NT2/D1 (cell line): ENCODE results near the gene IL11.
A peak's percentile ranks its signal among the peaks of the same experiment; 100 is the strongest.

ENCODE experiments used
- DNase-seq: peaks from one replicate; pipeline ENCODE4 v3.0.0-alpha.2; 2011; ENCODE audit warnings: low read depth, low spot score
- H3K27me3 ChIP-seq: 2 replicates; pipeline ENCODE4 v1.6.0; 2011; ENCODE audit warnings: mild to moderate bottlenecking; ENCODE audit not compliant: insufficient read length, insufficient read depth
- H3K36me3 ChIP-seq: 2 replicates; pipeline ENCODE4 v1.6.1; 2011; ENCODE audit warnings: mild to moderate bottlenecking, low read length, mixed read lengths; ENCODE audit not compliant: insufficient read depth, insufficient read length
- H3K4me1 ChIP-seq: 2 replicates; pipeline ENCODE4 v1.5.1; 2011; ENCODE audit not compliant: insufficient read depth, insufficient read length
- H3K4me3 ChIP-seq: 2 replicates; pipeline ENCODE4 v1.5.1; 2011; ENCODE audit warnings: low read depth; ENCODE audit not compliant: insufficient read length
- H3K9ac ChIP-seq: 2 replicates; pipeline ENCODE4 v1.6.0; 2011; ENCODE audit warnings: low read depth; ENCODE audit not compliant: insufficient read length
- H3K9me3 ChIP-seq: 2 replicates; pipeline ENCODE4 v1.5.1; 2011; ENCODE audit warnings: mild to moderate bottlenecking, low read length; ENCODE audit not compliant: insufficient read depth
- SUZ12 ChIP-seq: IDR thresholded peaks from 2 replicates; pipeline ENCODE4 v1.6.1; 2011; ENCODE audit not compliant: insufficient read length, insufficient read depth; ENCODE audit errors: extremely low read depth
- YY1 ChIP-seq: IDR thresholded peaks from 2 replicates; pipeline ENCODE4 v1.6.1; 2011; ENCODE audit not compliant: insufficient read length, insufficient read depth
- ZNF274 ChIP-seq: IDR thresholded peaks from 2 replicates; pipeline ENCODE4 v1.6.1; 2011; ENCODE audit warnings: mild to moderate bottlenecking, low read depth, low read length

Gene IL11

DNA sequence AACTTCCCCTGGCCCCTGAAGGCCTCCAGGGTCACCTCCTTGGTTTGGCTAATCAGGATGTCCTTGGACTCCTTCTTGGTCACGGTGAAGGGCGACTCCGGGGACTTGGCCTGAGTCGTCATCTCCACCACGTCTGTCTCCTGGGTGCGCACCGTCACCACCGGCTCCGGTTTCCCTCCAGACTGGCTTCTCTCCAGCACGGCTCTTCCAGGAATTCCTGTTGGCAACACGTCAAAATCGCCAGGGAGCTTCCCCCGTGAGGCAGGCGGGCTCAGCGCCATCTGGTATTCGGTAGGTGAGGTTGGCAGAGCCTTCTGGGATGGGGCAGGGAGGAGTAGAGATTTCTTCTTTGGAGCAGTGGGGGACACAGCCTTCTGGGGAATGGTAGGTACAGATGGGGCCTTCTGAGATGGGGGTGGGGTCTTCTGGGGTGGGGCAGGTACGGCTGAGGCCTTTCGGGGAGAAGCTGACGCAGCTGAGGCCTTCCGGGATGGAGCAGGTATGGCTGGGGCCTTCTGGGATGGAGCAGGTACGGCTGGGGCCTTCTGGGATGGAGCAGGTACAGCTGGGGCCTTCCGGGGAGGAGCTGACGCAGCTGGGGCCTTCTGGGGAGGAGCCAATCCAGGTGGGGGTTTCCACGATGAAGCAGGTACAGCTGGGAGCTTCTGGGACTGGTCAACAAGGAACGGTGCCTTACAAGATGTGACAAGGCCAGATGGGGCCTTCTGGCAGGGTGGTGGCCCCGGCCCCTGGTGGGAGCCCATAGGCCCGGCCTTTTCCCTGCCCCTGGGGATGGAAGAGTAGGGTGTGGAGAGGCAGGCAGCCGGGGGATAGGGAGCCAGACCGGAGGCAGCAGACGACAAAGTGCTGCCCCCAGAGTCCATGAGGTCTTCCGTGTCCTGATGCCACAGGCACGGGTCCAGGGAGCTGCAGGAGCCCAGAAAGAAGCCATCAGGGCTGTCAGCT, 11.0 kb downstream of the IL11 start:
- no peak overlapping the region for H3K9ac ChIP-seq
- no peak overlapping the region for H3K4me3 ChIP-seq
- H3K36me3 ChIP-seq, result no peaks in the 10 kb centered on the region
- TF ChIP-seq SUZ12, result no peak
- no peak for TF ChIP-seq YY1
- TF ChIP-seq ZNF274, result no peak
- no peaks in the 10 kb centered on the region for H3K9me3 ChIP-seq
- H3K27me3 ChIP-seq, result peaks cover 31% of the 10 kb centered on the region
- peaks cover 3% of the 10 kb centered on the region for H3K4me1 ChIP-seq
- DNase-seq, result no peak

DNA sequence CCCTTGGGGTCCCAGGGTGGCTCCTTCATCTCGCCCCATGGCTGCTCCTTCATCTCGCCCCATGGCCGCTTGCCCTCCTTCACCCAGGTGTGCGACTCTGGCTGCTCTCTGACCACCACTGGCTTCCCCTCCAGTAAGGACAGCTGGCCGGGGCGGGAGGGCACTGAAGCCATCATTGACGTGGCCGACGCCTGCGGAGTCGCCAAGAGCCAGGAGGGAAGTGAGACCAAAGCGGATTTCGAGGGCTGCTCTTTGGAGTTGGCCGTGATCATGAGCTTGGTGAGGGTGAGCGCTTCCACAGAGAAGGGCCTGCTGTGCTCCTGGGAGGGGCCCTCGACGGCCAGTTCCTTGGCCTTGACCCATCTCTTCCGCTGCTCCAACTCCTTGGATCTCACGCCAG, 11.8 kb downstream of the IL11 start:
- no peak overlapping the region for H3K9ac ChIP-seq
- peaks cover 35% of the 10 kb centered on the region for H3K27me3 ChIP-seq
- no peak overlapping the region for H3K4me3 ChIP-seq
- no peak for DNase-seq
- H3K36me3 ChIP-seq, result no peaks in the 10 kb centered on the region
- no peak for TF ChIP-seq SUZ12
- no peaks in the 10 kb centered on the region for H3K9me3 ChIP-seq
- H3K4me1 ChIP-seq, result no peaks in the 10 kb centered on the region

DNA sequence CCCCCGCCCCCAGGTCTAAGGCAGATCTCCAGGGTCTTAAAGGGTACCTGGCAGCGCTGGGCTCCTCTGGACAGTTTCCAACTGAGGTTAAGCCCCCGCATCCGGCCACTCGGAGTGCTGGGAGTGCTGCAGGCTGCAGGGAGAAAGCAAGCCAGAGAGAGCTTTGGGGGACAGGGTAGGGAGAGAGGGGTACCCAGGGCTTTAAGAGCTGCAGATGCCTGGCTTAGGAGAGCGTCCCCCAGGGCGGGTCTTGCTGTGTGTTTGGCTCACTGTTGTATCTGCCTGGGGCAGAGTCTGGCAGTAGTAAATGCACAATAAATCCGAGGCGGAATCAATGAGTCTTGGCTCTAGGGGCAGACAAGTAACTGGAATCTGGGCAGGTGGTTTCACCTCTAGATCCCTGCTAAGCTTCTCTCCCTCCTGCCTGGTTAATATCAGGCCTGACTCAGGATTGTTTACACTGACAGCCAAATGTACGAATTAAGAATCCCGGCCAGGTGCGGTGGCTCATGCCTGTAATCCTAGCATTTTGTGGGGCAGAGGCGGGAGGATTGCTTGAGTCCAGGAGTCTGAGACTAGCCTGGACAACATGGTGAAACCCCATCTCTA, 14.9 kb downstream of the IL11 start:
- H3K4me1 ChIP-seq, result peaks cover 8% of the 10 kb centered on the region
- peak overlapping the region; percentile 32 for H3K9ac ChIP-seq
- no peaks in the 10 kb centered on the region for H3K9me3 ChIP-seq
- H3K27me3 ChIP-seq, result peaks cover 59% of the 10 kb centered on the region
- no peak for DNase-seq
- TF ChIP-seq SUZ12, result no peak
- no peak for TF ChIP-seq YY1
- no peak for TF ChIP-seq ZNF274
- no peak overlapping the region for H3K4me3 ChIP-seq
- H3K36me3 ChIP-seq, result no peaks in the 10 kb centered on the region

DNA sequence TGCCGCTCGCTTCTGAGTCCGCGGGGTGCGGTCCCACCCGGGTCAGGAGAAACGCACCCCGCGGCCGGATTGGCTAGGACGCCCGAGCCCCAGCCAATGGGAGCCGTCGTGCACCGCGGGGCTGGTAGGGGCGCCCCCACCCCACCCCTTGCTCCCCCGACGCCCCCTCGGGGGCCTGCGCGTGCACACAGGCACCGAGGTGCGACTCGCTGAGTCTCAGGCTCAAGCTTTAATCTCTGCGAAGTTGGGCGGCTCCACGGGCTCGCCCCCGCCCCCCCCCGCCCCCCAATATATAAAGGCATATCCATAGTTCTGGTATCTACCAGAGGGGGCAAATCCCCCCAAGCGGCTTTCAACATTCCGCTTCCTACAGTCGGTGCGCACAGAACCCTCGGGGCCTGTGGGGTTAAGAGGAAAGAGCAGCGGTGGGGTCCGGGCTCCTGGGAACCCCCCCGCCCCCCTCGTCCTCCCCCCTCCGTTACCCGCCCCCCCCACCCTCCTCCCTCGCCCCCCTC, 15.5 kb downstream of the IL11 start, which contains the start of gene COX6B2:
Gene COX6B2 (minus strand): TSS at position 22 of the 515 bp plus-strand sequence. CDS start 198 bp downstream, outside the sequence.
- TF ChIP-seq YY1, result no peak
- no peak for DNase-seq
- H3K9ac ChIP-seq, result peak within 1 kb of the TSS; percentile 77
- H3K36me3 ChIP-seq, result peaks cover 3% of the 10 kb centered on the region
- peaks cover 11% of the 10 kb centered on the region for H3K4me1 ChIP-seq
- peaks cover 59% of the 10 kb centered on the region for H3K27me3 ChIP-seq
- no peaks in the 10 kb centered on the region for H3K9me3 ChIP-seq
- peak within 1 kb of the TSS; percentile 57 for H3K4me3 ChIP-seq

DNA sequence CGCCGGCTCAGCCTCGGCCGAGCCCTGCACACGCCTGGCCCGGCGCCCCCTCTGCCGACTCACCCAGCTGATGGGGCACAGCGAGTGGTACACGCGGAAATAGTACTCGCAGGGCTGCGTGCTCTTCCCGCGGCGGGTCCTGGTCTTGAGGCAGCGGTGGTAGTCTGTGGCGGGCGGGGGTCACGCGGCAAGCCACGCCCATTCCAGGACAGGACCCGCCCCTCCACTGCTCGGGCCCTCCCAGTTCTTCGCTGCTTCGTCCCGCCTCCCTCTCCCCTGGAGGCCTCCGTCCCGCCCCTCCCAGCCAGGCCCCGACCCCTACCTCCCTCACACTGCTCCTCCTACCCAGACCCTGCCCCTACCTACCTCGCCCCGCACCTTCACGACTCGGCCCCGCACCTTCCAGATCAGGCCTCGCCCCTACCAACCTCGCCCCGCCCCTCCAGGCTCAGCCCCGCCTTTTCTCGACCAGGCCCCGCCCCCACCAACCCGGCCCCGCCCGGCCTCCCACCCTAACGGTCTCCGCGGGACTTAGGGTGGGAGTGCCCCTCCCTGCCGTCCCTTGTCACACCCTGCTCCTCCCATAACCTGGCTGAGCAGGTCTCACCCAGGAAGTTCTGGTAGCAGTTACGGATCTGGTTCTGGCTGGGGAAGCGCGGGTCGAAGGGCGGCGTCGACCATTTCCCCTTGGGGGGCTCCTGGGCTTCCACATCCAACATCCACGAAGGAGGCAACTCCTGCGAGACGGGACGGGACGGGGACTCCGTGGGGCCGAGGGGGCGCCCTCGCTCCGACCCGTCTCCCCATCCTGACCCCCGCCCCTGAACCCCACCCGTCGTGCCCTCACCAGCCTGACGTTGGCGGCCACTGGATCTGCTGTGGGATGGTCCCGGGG, 16.2 kb downstream of the IL11 start:
- H3K9me3 ChIP-seq, result no peaks in the 10 kb centered on the region
- peak overlapping the region; percentile 57 for H3K4me3 ChIP-seq
- peak; percentile 28 for DNase-seq
- peaks cover 13% of the 10 kb centered on the region for H3K4me1 ChIP-seq
- TF ChIP-seq SUZ12 (no peak), ZNF274 (no peak), YY1 (no peak)
- peak overlapping the region; percentile 77 for H3K9ac ChIP-seq
- peaks cover 3% of the 10 kb centered on the region for H3K36me3 ChIP-seq
- H3K27me3 ChIP-seq, result peaks cover 58% of the 10 kb centered on the region

DNA sequence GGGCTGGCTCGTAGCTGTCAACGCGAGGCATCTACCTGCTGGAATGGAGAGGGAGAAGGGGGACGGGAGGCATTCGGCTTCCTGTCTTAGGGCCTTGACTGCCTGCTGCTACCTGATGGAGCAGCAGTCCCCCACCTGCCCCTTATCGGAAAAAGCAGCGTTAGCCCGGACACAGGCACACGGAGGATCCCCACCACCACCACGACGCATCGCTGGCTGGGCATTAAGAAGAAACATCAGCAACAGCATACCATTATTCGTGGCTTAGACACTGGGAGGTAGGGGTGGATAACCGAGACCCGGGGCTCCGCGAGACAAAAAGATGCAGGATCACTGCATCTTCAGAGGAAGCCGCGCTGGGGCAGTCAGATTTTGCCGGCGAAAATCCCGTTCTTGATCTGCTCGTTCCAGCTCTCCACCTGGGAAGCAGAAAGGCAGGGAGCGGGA, 16.9 kb downstream of the IL11 start:
- peak overlapping the region; percentile 77 for H3K9ac ChIP-seq
- DNase-seq, result no peak
- peaks cover 52% of the 10 kb centered on the region for H3K27me3 ChIP-seq
- peaks cover 15% of the 10 kb centered on the region for H3K4me1 ChIP-seq
- H3K9me3 ChIP-seq, result no peaks in the 10 kb centered on the region
- TF ChIP-seq YY1, result no peak
- no peak for TF ChIP-seq ZNF274
- TF ChIP-seq SUZ12, result no peak
- peak overlapping the region; percentile 57 for H3K4me3 ChIP-seq
- H3K36me3 ChIP-seq, result peaks cover 3% of the 10 kb centered on the region

DNA sequence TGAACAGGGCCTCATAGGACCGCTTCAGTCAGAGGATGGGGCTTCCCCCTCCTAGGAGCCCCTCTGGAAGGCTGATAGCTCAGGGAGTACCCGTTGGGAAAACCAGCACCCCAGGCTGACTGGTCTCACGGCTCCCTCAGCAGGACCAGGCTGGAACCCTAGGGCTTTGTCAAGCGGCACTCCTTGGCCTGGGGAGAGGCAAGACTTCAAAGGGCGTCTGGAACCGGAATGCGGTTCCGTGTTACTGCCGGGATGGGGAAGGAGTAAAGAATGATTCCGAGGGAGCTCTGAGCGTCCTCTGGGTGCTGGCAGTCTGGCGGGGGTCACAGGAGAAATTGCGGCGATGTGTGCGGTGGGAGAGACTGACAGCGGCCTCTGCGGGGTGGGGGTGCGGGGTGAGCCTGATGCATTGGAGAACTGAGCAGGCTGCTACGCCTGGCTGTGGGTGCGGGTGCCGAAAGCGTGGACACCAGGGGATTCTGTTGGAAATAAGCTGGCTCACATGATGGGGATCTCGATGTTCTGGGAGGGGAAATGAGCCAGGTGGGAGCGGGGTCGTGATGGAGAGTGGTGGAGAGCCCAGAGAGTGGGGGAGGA, 17.6 kb downstream of the IL11 start:
- Histone ChIP-seq H3K4me3 (no peak overlapping the region), H3K9ac (no peak overlapping the region), H3K9me3 (no peaks in the 10 kb centered on the region), H3K36me3 (peaks cover 3% of the 10 kb centered on the region), H3K27me3 (peaks cover 51% of the 10 kb centered on the region), H3K4me1 (peaks cover 22% of the 10 kb centered on the region)
- DNase-seq, result no peak
- TF ChIP-seq YY1 (no peak), SUZ12 (no peak), ZNF274 (no peak)
